ENCODE data around the gene GPC6.

Gene GPC6

GRCh38 chr13:93948162-93948922 is 721.7 kb downstream of the GPC6 start:
- DNase-seq: no peak

GRCh38 chr13:93951108-93951507 is 724.5 kb downstream of the GPC6 start:
- DNase-seq: no peak

- no peak for DNase-seq
Measured at GRCh38 chr13:93951951-93952350, 725.3 kb downstream of the GPC6 start.

GRCh38 chr13:93953841-93954240 is 727.2 kb downstream of the GPC6 start:
- DNase-seq: no peak

GRCh38 chr13:93955904-93956303 is 729.3 kb downstream of the GPC6 start:
- no peak for DNase-seq

- DNase-seq: no peak
Measured at GRCh38 chr13:93956426-93956825, 729.8 kb downstream of the GPC6 start.

- DNase-seq: no peak
Measured at GRCh38 chr13:93957371-93957770, 730.8 kb downstream of the GPC6 start.

- DNase-seq: no peak
Measured at GRCh38 chr13:93959796-93960533, 733.4 kb downstream of the GPC6 start.

- no peak for DNase-seq
Measured at GRCh38 chr13:93963266-93964145, 736.9 kb downstream of the GPC6 start.

GRCh38 chr13:93964146-93964512 is 737.5 kb downstream of the GPC6 start:
- no peak for DNase-seq

GRCh38 chr13:93965587-93965986 is 739.0 kb downstream of the GPC6 start:
- DNase-seq: no peak

GRCh38 chr13:93966267-93966936 is 739.8 kb downstream of the GPC6 start:
- DNase-seq: no peak

- DNase-seq: no peak
Measured at GRCh38 chr13:93967286-93967685, 740.7 kb downstream of the GPC6 start.

- DNase-seq: no peak
Measured at GRCh38 chr13:93975242-93975641, 748.6 kb downstream of the GPC6 start.

GRCh38 chr13:93976528-93976927 is 749.9 kb downstream of the GPC6 start:
- DNase-seq: no peak

GRCh38 chr13:93977986-93978385 is 751.4 kb downstream of the GPC6 start:
- DNase-seq: no peak

- no peak for DNase-seq
Measured at GRCh38 chr13:93981426-93981977, 754.9 kb downstream of the GPC6 start.

GRCh38 chr13:93982179-93982918 is 755.7 kb downstream of the GPC6 start:
- DNase-seq: no peak

- no peak for DNase-seq
Measured at GRCh38 chr13:93984052-93984451, 757.4 kb downstream of the GPC6 start.

GRCh38 chr13:93984876-93985275 is 758.3 kb downstream of the GPC6 start:
- DNase-seq: no peak

- no peak for DNase-seq
Measured at GRCh38 chr13:93987458-93987857, 760.9 kb downstream of the GPC6 start.

- no peak for DNase-seq
Measured at GRCh38 chr13:93991569-93991968, 765.0 kb downstream of the GPC6 start.
